Measurements from ENCODE around the gene GLI3. TPM values are rescaled to one million over a fixed set of nuclear protein-coding genes. Genes with fewer than 3 reads are reported as not detected.

GLI3 gene
- total RNA-seq, 2 donors from 2014 or later = 2.7 to 10.2 TPM

- no peak for DNase-seq
- no peaks in the 10 kb centered on the region for H3K36me3 Mint-ChIP-seq (ENCODE audit: low read depth)
- TF ChIP-seq, protein P1, sequence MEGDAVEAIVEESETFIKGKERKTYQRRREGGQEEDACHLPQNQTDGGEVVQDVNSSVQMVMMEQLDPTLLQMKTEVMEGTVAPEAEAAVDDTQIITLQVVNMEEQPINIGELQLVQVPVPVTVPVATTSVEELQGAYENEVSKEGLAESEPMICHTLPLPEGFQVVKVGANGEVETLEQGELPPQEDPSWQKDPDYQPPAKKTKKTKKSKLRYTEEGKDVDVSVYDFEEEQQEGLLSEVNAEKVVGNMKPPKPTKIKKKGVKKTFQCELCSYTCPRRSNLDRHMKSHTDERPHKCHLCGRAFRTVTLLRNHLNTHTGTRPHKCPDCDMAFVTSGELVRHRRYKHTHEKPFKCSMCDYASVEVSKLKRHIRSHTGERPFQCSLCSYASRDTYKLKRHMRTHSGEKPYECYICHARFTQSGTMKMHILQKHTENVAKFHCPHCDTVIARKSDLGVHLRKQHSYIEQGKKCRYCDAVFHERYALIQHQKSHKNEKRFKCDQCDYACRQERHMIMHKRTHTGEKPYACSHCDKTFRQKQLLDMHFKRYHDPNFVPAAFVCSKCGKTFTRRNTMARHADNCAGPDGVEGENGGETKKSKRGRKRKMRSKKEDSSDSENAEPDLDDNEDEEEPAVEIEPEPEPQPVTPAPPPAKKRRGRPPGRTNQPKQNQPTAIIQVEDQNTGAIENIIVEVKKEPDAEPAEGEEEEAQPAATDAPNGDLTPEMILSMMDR (conservative IDR thresholded peaks at IDR 0.05) = no peak
- peaks cover 11% of the 10 kb centered on the region for H3K4me1 Mint-ChIP-seq
- Histone ChIP-seq H3K4me3 (ENCODE audit: low read length) (no peak overlapping the region), H3K9ac (ENCODE audit: extremely low read depth, low read length, poor library complexity, severe bottlenecking) (no peak overlapping the region), H3K4me1 (ENCODE audit: control insufficient read depth, insufficient read depth, low read length) (no peaks in the 10 kb centered on the region), H3K9me3 (ENCODE audit: control insufficient read depth, low read length) (no peaks in the 10 kb centered on the region), H3K36me3 (ENCODE audit: control insufficient read depth, insufficient read depth, low read length) (no peaks in the 10 kb centered on the region), H3K27me3 (ENCODE audit: control insufficient read depth, insufficient read depth, low read length, poor library complexity, severe bottlenecking) (no peaks in the 10 kb centered on the region), H3K27ac (ENCODE audit: low read depth, low read length) (no peak overlapping the region)
- 94 to 98% methylated on average over 8 to 10 of the region's 10 CpGs for WGBS, 2 experiments (ENCODE audit: insufficient coverage in 1 of 2, insufficient read length in 1 of 2)
- no peak overlapping the region for H3K27ac Mint-ChIP-seq
- H3K27me3 Mint-ChIP-seq (ENCODE audit: insufficient read depth) = peaks cover 8% of the 10 kb centered on the region
- no peak overlapping the region for H3K4me3 Mint-ChIP-seq
- H3K9me3 Mint-ChIP-seq = no peaks in the 10 kb centered on the region
Observed at GRCh38 chr7:42134276-42134876, 102.6 kb downstream of the GLI3 start.

DNA sequence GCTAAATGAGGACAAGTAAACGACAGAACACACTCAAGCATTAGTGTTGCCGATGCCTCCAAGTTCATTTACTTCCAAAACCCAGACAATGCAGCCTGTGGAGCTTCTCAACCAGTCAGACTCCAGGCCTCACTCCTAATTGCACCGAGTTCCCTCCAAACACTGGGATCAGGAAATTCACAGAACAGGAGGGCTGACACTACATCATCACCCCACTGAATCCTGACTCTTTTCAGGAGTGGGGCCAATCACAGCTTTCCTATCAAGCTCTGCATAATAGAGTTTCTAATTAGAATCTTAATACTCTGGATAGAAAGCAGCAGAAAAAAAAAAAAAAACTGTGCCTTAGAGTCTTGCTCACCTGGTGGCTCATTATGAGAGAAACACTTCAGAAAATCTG is 103.7 kb downstream of the GLI3 start:
- H3K36me3 Mint-ChIP-seq (ENCODE audit: low read depth) = no peaks in the 10 kb centered on the region

DNA sequence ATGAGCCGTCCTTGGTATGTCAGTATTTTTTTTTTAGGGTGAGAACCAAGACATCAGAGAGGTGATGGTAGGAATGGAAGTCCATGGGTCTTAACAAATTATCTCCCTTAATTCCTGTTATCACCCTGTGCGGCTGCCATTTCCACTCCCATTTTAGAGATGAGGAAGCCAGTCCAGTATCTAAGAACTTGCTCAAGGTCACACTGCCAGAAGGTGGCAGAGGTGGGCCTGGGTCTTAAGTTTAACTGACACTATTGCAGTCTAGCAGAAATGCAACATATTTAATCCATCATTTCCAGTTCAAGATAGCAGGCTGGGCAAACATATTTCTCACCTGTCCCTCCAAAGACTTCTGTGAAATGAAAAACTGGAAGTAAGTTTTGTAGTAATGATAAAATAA is 108.3 kb downstream of the GLI3 start:
- WGBS, 2 experiments (ENCODE audit: insufficient coverage in 1 of 2, insufficient read length in 1 of 2) = 86 to 100% methylated on average over 1 to 2 of the region's 2 CpGs
- peaks cover 9% of the 10 kb centered on the region for H3K4me1 Mint-ChIP-seq
- TF ChIP-seq, protein P1 (conservative IDR thresholded peaks at IDR 0.05) = peak; percentile 75
- Histone ChIP-seq H3K9me3 (ENCODE audit: control insufficient read depth, low read length) (no peaks in the 10 kb centered on the region), H3K4me1 (ENCODE audit: control insufficient read depth, insufficient read depth, low read length) (peaks cover 5% of the 10 kb centered on the region), H3K9ac (ENCODE audit: extremely low read depth, low read length, poor library complexity, severe bottlenecking) (no peak overlapping the region), H3K27ac (ENCODE audit: low read depth, low read length) (no peak overlapping the region), H3K36me3 (ENCODE audit: control insufficient read depth, insufficient read depth, low read length) (no peaks in the 10 kb centered on the region), H3K27me3 (ENCODE audit: control insufficient read depth, insufficient read depth, low read length, poor library complexity, severe bottlenecking) (no peaks in the 10 kb centered on the region), H3K4me3 (ENCODE audit: low read length) (no peak overlapping the region)
- H3K4me3 Mint-ChIP-seq = no peak overlapping the region
- peak; percentile 57 for DNase-seq
- H3K9me3 Mint-ChIP-seq = no peaks in the 10 kb centered on the region
- H3K27ac Mint-ChIP-seq = no peak overlapping the region
- no peaks in the 10 kb centered on the region for H3K36me3 Mint-ChIP-seq (ENCODE audit: low read depth)
- H3K27me3 Mint-ChIP-seq (ENCODE audit: insufficient read depth) = peaks cover 22% of the 10 kb centered on the region

More for the DNA sequence above, 103.7 kb downstream of the GLI3 start:
- Histone ChIP-seq H3K36me3 (ENCODE audit: control insufficient read depth, insufficient read depth, low read length) (no peaks in the 10 kb centered on the region), H3K4me1 (ENCODE audit: control insufficient read depth, insufficient read depth, low read length) (no peaks in the 10 kb centered on the region), H3K9ac (ENCODE audit: extremely low read depth, low read length, poor library complexity, severe bottlenecking) (no peak overlapping the region), H3K27me3 (ENCODE audit: control insufficient read depth, insufficient read depth, low read length, poor library complexity, severe bottlenecking) (no peaks in the 10 kb centered on the region), H3K4me3 (ENCODE audit: low read length) (no peak overlapping the region), H3K9me3 (ENCODE audit: control insufficient read depth, low read length) (no peaks in the 10 kb centered on the region), H3K27ac (ENCODE audit: low read depth, low read length) (no peak overlapping the region)
- H3K27me3 Mint-ChIP-seq (ENCODE audit: insufficient read depth) = peaks cover 8% of the 10 kb centered on the region
- TF ChIP-seq, protein P1 (conservative IDR thresholded peaks at IDR 0.05) = no peak
- no peaks in the 10 kb centered on the region for H3K9me3 Mint-ChIP-seq
- WGBS, 2 experiments (ENCODE audit: insufficient coverage in 1 of 2, insufficient read length in 1 of 2) = 84 to 94% methylated on average over 3 of the region's 3 CpGs
- no peak overlapping the region for H3K27ac Mint-ChIP-seq
- no peak overlapping the region for H3K4me3 Mint-ChIP-seq
- no peak for DNase-seq
- peaks cover 4% of the 10 kb centered on the region for H3K4me1 Mint-ChIP-seq

Measured in endodermal cell (in vitro differentiated cells).